GM19468 (cell line): ENCODE data around the gene SEC11C.

Experiments used
- ATAC-seq: cut with Tn5 transposase; IDR thresholded peaks from one replicate; pipeline ENCODE4 v1.9.1; 2021; ENCODE audit warnings: mild to moderate bottlenecking, moderate library complexity, moderate number of reproducible peaks; ENCODE audit not compliant: unreplicated experiment; ENCODE audit errors: extremely low read depth

The SEC11C gene

GRCh38 chr18:59207506-59207905, 67.8 kb downstream of the SEC11C start:
- no peak for ATAC-seq
